Duodenal mucosa (tissue), 2 donors: Measurements from ENCODE around the gene BAD.
"Not testable (repeated sequence)": the region's sequence is repeated elsewhere in the genome, so short reads cannot be mapped to it uniquely, and the experiment has no call there.

Source experiments
- H3K27ac ChIP-seq: one replicate; pipeline ENCODE4 v1.7.0; 2013; ENCODE audit warnings: low read depth, low read length
- H3K27me3 ChIP-seq, 2 donors: one replicate each; pipeline ENCODE4 v1.7.0; 2013; ENCODE audit warnings: low read length in 2 of 2, control low read depth in 1 of 2; ENCODE audit not compliant: insufficient read depth in 2 of 2, control insufficient read depth in 1 of 2
- H3K36me3 ChIP-seq, 2 donors: one replicate each; pipeline ENCODE4 v1.7.0; 2013; ENCODE audit warnings: low read length in 2 of 2, control low read depth in 1 of 2; ENCODE audit not compliant: insufficient read depth in 2 of 2, control insufficient read depth in 1 of 2
- H3K4me1 ChIP-seq, 2 donors: one replicate each; pipeline ENCODE4 v1.7.0; 2013; ENCODE audit warnings: low read length in 2 of 2, control low read depth in 1 of 2; ENCODE audit not compliant: insufficient read depth in 2 of 2, control insufficient read depth in 1 of 2
- H3K4me3 ChIP-seq, 2 donors: one replicate each; pipeline ENCODE4 v1.7.0; 2013; ENCODE audit warnings: low read length in 2 of 2, low read depth in 1 of 2
- H3K9ac ChIP-seq, 2 donors: one replicate each; pipeline ENCODE4 v1.7.0; 2013; ENCODE audit warnings: low read length in 2 of 2, low read depth in 1 of 2
- H3K9me3 ChIP-seq, 2 donors: one replicate each; pipeline ENCODE4 v1.7.0; 2013; ENCODE audit warnings: low read length in 2 of 2, control low read depth in 1 of 2; ENCODE audit not compliant: control insufficient read depth in 1 of 2

The BAD gene

DNA sequence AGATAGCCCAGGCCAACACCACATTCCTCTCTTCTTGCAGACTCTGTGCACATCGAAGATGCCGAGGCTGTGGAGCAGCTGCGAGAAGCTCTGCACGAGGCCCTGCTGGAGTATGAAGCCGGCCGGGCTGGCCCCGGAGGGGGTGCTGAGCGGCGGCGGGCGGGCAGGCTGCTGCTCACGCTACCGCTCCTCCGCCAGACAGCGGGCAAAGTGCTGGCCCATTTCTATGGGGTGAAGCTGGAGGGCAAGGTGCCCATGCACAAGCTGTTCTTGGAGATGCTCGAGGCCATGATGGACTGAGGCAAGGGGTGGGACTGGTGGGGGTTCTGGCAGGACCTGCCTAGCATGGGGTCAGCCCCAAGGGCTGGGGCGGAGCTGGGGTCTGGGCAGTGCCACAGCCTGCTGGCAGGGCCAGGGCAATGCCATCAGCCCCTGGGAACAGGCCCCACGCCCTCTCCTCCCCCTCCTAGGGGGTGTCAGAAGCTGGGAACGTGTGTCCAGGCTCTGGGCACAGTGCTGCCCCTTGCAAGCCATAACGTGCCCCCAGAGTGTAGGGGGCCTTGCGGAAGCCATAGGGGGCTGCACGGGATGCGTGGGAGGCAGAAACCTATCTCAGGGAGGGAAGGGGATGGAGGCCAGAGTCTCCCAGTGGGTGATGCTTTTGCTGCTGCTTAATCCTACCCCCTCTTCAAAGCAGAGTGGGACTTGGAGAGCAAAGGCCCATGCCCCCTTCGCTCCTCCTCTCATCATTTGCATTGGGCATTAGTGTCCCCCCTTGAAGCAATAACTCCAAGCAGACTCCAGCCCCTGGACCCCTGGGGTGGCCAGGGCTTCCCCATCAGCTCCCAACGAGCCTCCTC is 31.4 kb upstream of the BAD start:
- H3K9ac ChIP-seq, H3K9me3 ChIP-seq, H3K4me3 ChIP-seq, H3K27me3 ChIP-seq, H3K27ac ChIP-seq: not testable (repeated sequence)
- peaks cover 32 to 51% of the 10 kb centered on the region in 2 donors for H3K4me1 ChIP-seq
- peaks cover 31 to 40% of the 10 kb centered on the region in 2 donors for H3K36me3 ChIP-seq

GRCh38 chr11:64314805-64315561 is 30.5 kb upstream of the BAD start:
- H3K27ac ChIP-seq: no peak overlapping the region
- no peak overlapping the region for H3K9ac ChIP-seq
- H3K36me3 ChIP-seq: peaks cover 30 to 41% of the 10 kb centered on the region in 2 donors
- no peaks in the 10 kb centered on the region for H3K9me3 ChIP-seq
- H3K4me3 ChIP-seq: no peak overlapping the region
- H3K4me1 ChIP-seq: peaks cover 32 to 47% of the 10 kb centered on the region in 2 donors
- H3K27me3 ChIP-seq: no peaks in the 10 kb centered on the region

GRCh38 chr11:64314146-64314804 is 29.8 kb upstream of the BAD start:
- Histone ChIP-seq H3K4me1 (peaks cover 28 to 43% of the 10 kb centered on the region in 2 donors), H3K27ac (peak overlapping the region; percentile 20), H3K27me3 (no peaks in the 10 kb centered on the region), H3K4me3 (no peak overlapping the region), H3K9ac (no peak overlapping the region), H3K36me3 (peaks cover 30 to 41% of the 10 kb centered on the region in 2 donors), H3K9me3 (no peaks in the 10 kb centered on the region)

DNA sequence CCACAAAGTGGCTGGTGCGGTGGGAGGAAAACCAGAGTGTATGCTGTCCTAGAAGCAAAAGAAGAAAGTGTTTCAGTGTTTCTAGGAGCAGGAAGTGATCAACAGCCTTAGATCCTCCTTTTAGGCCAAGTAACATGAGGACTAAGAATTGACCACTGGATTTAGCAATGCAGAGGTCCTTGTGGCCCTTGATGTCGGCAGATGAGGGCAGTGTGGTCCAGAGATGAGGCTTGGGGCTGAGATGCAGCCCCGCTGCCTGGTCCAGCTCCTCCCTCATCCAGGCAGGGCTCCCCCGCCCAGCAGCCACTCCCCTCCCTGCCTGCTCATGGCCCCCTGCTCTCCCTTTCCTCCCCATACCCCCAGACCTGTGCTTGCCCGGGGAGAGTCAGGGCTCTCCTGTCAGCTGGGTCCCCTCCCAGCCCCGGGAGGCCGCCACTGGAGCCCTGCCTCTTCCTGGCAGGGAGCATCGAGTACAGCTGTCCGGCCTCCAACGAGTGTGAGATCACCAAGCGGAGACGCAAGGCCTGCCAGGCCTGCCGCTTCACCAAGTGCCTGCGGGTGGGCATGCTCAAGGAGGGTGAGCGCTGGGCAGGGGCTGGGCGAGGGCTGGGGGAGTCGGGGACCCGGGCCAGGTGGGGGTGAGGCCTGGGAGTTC is 29.2 kb upstream of the BAD start:
- H3K9me3 ChIP-seq: no peaks in the 10 kb centered on the region
- peak overlapping the region; percentile 20 for H3K27ac ChIP-seq
- H3K36me3 ChIP-seq: peaks cover 30 to 41% of the 10 kb centered on the region in 2 donors
- peaks cover 22 to 37% of the 10 kb centered on the region in 2 donors for H3K4me1 ChIP-seq
- no peak overlapping the region for H3K4me3 ChIP-seq
- peak overlapping the region in 1 of 2 donors; percentile 43 for H3K9ac ChIP-seq
- H3K27me3 ChIP-seq: no peaks in the 10 kb centered on the region

GRCh38 chr11:64312947-64313346 is 28.5 kb upstream of the BAD start:
- Histone ChIP-seq H3K4me1 (peaks cover 22 to 37% of the 10 kb centered on the region in 2 donors), H3K27me3 (no peaks in the 10 kb centered on the region), H3K9me3 (no peaks in the 10 kb centered on the region), H3K36me3 (peaks cover 30 to 43% of the 10 kb centered on the region in 2 donors), H3K27ac (no peak overlapping the region), H3K4me3 (no peak overlapping the region), H3K9ac (peak overlapping the region in 1 of 2 donors; percentile 43)

DNA sequence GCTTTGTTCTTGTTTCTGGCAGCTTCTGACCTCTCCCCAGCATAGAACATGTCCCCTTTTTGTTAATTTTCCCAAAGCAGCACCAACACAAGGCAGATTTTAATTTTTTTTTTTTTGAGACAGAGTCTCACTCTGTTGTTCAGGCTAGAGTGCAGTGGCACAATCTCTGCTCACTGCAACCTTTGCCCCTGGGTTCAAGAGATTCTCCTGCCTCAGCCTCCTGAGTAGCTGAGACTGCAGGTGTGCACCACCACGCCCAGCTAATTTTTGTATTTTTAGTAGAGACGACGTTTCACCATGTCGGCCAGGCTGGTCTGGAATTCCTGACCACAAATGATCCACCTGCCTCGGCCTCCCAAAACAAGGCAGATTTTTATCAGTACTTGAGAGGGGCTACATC is 23.3 kb upstream of the BAD start:
- H3K36me3 ChIP-seq: peaks cover 12 to 22% of the 10 kb centered on the region in 2 donors
- peak overlapping the region; percentile 80 to 99 for H3K9ac ChIP-seq
- H3K27me3 ChIP-seq, H3K27ac ChIP-seq, H3K9me3 ChIP-seq: not testable (repeated sequence)
- H3K4me3 ChIP-seq: peak overlapping the region; percentile 75 to 83
- peaks cover 19 to 34% of the 10 kb centered on the region in 2 donors for H3K4me1 ChIP-seq

GRCh38 chr11:64306876-64307622 is 22.6 kb upstream of the BAD start:
- peak overlapping the region; percentile 75 to 83 for H3K4me3 ChIP-seq
- H3K27ac ChIP-seq: peak overlapping the region; percentile 91
- H3K9me3 ChIP-seq: no peaks in the 10 kb centered on the region
- H3K9ac ChIP-seq: peak overlapping the region; percentile 80 to 99
- H3K36me3 ChIP-seq: peaks cover 6 to 17% of the 10 kb centered on the region in 2 donors
- no peaks in the 10 kb centered on the region for H3K27me3 ChIP-seq
- peaks cover 15 to 32% of the 10 kb centered on the region in 2 donors for H3K4me1 ChIP-seq

GRCh38 chr11:64306563-64306875 is 22.1 kb upstream of the BAD start:
- Histone ChIP-seq H3K4me1 (peaks cover 15 to 32% of the 10 kb centered on the region in 2 donors), H3K36me3 (peaks cover 6 to 17% of the 10 kb centered on the region in 2 donors), H3K27me3 (no peaks in the 10 kb centered on the region), H3K4me3 (peak overlapping the region; percentile 75 to 83), H3K9ac (peak overlapping the region; percentile 80 to 99), H3K27ac (peak overlapping the region; percentile 91), H3K9me3 (no peaks in the 10 kb centered on the region)
